ENCODE data around the gene MRPL41.

DNA sequence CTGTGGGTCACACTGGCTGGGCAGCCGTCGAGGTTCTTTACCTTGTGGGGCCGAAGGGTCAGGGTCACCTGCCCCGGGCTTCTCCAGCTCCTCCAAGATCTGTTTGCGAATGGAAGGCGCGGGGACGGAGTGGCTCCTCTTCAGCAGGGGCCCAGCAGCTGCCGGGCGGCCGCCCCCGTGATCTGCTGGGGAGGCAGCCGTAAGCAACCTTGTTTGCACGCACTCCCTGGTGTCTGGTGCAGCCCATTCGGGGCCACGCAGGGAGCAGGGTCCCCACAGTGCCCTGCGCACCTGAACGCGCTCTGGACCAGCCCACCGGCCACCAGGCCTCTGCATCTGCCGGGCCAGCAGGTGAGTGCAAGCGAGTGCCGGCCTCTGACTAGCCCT, 36.3 kb upstream of the MRPL41 start:
- TF ChIP-seq, protein P1, sequence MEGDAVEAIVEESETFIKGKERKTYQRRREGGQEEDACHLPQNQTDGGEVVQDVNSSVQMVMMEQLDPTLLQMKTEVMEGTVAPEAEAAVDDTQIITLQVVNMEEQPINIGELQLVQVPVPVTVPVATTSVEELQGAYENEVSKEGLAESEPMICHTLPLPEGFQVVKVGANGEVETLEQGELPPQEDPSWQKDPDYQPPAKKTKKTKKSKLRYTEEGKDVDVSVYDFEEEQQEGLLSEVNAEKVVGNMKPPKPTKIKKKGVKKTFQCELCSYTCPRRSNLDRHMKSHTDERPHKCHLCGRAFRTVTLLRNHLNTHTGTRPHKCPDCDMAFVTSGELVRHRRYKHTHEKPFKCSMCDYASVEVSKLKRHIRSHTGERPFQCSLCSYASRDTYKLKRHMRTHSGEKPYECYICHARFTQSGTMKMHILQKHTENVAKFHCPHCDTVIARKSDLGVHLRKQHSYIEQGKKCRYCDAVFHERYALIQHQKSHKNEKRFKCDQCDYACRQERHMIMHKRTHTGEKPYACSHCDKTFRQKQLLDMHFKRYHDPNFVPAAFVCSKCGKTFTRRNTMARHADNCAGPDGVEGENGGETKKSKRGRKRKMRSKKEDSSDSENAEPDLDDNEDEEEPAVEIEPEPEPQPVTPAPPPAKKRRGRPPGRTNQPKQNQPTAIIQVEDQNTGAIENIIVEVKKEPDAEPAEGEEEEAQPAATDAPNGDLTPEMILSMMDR (conservative IDR thresholded peaks at IDR 0.05; ENCODE audit: low read depth, low read length) = no peak
- TF ChIP-seq EZH2 (IDR thresholded peaks at IDR 0.05; ENCODE audit: borderline replicate concordance, low read depth, low read length, poor library complexity, severe bottlenecking) = no peak

All from A673 (cell line).